Omental fat pad (tissue), 4 donors: Measurements from ENCODE around the gene TACC2. TPM values are rescaled to one million over a fixed set of nuclear protein-coding genes. Genes with fewer than 3 reads are reported as not detected.

Experiments
- ATAC-seq: fragments of 150-250 bp; one replicate; pipeline ENCODE4 v1.9.1; 2016; ENCODE audit warnings: mild to moderate bottlenecking, moderate library complexity; ENCODE audit not compliant: low FRiP score
- DNase-seq: peaks from one replicate; pipeline ENCODE4 v3.0.0-alpha.2; 2019; ENCODE audit warnings: low spot score
- total RNA-seq, 4 donors: library from RNA; depleted of rRNA; stranded (reverse); fragments of >200 nt; gene quantifications; one replicate each; pipeline ENCODE4 v1.1.0, GENCODE V29; 2016
- TF ChIP-seq, protein P1 (sequence below), 3 donors: fragments of 450-650 bp; IDR thresholded peaks; one replicate each; pipeline ENCODE4 v1.5.1; 2016 to 2017; ENCODE audit warnings: antibody characterized with exemption in 3 of 3, mild to moderate bottlenecking in 3 of 3, moderate library complexity in 2 of 3

Gene TACC2
- total RNA-seq, 4 donors from 2014 or later: 23.8 to 33.6 (median 29.4) TPM

DNA sequence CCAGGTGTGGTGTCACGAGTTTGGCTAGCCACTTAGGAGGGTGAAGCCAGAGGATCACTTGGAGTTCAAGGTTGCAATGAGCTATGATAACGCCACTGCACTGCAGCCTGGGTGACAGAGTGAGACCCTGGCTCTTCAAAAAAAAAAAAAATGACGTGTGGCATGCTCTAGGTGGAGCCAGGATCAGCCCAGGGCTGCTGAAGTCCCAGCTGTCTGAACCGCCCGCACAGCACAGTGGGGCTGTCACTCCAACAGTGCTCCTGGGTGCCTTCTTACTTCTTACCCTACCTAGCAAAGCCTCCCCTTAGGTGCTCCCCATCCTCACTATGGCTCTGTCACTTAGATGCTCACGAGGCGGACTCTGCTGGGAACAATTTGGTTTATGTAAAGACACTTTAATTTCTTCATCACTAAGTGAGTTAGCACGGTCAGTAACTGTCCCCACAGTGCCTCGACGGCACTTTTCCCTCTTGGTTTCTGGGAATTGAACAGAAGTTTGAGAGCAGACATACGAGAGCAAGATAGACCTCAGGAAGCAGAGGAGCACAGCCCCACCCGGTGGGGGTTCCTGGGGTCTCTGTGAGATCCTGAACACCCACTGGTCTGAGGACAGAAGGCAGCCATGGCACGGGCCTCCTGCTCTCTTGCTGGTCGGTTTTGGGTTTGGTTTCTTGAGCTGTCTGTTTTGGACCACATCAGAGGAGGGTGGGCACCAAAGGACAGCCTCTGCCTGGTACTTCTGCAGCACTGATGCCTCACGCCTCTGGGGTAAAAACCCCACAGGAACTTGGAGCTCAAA lies 215.9 kb downstream of the TACC2 start:
- ATAC-seq: no peak
- TF ChIP-seq, protein P1, sequence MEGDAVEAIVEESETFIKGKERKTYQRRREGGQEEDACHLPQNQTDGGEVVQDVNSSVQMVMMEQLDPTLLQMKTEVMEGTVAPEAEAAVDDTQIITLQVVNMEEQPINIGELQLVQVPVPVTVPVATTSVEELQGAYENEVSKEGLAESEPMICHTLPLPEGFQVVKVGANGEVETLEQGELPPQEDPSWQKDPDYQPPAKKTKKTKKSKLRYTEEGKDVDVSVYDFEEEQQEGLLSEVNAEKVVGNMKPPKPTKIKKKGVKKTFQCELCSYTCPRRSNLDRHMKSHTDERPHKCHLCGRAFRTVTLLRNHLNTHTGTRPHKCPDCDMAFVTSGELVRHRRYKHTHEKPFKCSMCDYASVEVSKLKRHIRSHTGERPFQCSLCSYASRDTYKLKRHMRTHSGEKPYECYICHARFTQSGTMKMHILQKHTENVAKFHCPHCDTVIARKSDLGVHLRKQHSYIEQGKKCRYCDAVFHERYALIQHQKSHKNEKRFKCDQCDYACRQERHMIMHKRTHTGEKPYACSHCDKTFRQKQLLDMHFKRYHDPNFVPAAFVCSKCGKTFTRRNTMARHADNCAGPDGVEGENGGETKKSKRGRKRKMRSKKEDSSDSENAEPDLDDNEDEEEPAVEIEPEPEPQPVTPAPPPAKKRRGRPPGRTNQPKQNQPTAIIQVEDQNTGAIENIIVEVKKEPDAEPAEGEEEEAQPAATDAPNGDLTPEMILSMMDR (IDR thresholded peaks at IDR 0.05): no peak
- DNase-seq: no peak

DNA sequence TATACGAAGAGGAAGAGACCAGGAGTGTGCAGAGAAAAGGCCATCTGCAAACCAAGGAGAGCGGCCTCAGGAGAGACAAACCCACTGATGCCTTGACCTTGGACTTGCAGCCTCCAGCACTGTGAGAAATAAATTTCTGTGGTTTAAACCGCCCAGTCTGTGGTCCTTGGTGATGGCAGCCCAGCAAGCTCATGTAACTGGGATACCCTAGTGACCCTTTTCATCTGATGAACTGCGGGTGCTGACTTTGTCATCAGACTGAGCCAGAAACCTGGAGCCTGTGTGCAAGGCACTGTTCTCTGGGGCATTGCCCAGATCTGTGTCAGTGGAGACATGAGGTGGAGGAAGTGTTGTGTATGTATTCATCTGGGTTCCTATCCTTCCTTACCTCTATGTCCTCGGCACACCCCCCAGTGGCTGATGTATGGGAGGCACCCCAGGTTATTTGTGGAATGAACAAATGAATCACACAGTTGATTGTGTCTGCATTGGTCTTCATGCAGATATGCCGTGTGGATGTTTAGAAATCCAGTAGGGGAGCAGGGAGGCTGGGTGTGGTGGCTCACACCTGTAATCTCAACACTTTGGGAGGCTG lies 217.6 kb downstream of the TACC2 start:
- TF ChIP-seq, protein P1 (IDR thresholded peaks at IDR 0.05): no peak
- DNase-seq (no peak), ATAC-seq (peak; percentile 18)

DNA sequence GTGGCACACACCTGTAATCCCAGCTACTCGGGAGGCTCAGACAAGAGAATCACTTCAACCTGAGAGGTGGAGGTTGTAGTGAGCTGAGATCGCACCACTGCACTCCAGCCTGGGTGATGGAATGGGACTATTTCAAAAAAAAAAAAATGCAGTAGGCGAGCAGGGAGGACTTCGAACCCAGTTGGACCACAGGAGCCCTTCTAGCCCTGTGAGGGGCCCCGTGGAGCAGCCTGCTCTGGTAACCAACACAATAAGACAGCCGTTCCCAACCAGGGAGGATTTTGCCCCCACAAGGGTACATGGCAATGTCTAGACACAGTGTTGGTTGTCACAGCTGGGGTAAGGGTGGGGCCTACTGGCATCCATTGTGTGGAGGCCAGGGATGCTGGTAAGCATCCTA lies 218.2 kb downstream of the TACC2 start:
- no peak for DNase-seq
- ATAC-seq: no peak
- TF ChIP-seq, protein P1 (IDR thresholded peaks at IDR 0.05): no peak

DNA sequence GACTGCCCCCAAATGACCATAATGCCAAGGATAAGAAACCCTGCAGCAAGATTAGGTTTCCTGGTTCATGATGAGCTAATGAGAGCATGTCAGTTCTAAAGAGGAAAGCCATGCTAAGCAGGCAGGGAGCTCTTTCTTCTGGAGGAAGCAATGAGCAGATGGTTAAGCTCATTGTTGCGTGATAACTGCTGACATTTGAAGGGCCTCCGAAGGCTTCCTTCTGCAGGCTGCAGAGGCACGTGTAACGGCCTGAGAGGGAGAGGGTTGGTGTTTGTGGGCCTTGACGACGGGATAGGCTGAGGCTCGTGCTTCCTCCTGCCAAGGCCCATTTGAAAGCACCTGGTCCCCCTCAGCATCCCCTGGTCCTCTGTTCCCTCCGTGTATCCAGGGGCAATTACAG lies 218.6 kb downstream of the TACC2 start:
- TF ChIP-seq, protein P1 (IDR thresholded peaks at IDR 0.05): no peak
- ATAC-seq: no peak
- no peak for DNase-seq

DNA sequence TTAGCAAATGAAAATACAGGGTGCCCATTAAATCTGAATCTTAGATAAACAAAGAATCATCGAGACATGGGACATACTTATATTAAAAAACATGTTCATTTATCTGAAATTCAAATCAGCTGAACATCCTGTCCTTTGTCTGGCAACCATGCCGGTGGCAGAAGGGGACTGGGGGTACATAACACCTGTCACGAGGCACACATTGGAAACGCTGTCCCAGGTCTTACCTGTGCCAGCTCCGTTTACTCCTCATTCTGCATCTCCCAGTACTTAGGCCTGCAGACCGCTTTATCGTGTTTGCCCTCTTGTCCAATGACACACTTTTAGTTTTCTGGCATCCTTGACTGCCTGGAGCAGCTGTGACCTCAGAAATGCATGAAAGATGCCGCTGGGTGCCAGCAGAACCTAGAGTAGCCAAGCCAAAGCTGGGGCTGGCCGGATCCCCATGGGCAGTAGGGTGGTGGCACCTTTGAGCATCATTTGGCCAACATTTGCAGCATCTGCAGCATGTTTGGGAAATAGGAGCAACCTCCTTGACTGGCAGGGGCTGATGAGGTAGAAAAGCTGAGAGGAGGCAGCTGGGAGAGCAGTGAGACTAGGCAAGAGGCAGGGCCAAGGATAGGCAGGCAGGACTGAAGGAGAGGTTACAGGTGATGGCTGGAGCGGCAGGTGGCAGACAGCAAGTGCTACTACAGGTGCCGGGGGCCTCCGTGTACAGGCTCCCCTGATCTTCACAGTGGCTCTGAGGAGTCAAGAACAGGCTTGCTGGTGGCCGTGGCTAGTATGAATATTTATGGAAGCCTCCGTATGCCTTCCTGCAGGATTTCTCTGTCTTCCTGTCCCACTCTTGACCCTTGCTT lies 219.8 kb downstream of the TACC2 start:
- TF ChIP-seq, protein P1 (IDR thresholded peaks at IDR 0.05): no peak
- DNase-seq: no peak
- no peak for ATAC-seq

DNA sequence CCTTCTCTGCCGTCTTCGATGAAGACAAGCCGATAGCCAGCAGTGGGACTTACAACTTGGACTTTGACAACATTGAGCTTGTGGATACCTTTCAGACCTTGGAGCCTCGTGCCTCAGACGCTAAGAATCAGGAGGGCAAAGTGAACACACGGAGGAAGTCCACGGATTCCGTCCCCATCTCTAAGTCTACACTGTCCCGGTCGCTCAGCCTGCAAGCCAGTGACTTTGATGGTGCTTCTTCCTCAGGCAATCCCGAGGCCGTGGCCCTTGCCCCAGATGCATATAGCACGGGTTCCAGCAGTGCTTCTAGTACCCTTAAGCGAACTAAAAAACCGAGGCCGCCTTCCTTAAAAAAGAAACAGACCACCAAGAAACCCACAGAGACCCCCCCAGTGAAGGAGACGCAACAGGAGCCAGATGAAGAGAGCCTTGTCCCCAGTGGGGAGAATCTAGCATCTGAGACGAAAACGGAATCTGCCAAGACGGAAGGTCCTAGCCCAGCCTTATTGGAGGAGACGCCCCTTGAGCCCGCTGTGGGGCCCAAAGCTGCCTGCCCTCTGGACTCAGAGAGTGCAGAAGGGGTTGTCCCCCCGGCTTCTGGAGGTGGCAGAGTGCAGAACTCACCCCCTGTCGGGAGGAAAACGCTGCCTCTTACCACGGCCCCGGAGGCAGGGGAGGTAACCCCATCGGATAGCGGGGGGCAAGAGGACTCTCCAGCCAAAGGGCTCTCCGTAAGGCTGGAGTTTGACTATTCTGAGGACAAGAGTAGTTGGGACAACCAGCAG lies 221.7 kb downstream of the TACC2 start:
- DNase-seq (no peak), ATAC-seq (no peak)
- TF ChIP-seq, protein P1 (IDR thresholded peaks at IDR 0.05): no peak
